Right lung (tissue), 10 donors: ENCODE data around the gene SBK3. TPM values are rescaled to one million over a fixed set of nuclear protein-coding genes. Genes with fewer than 3 reads are reported as not detected.
"Not testable (repeated sequence)": the region's sequence is repeated elsewhere in the genome, so short reads cannot be mapped to it uniquely, and the experiment has no call there.

Source experiments
- DNase-seq, 2 donors: peaks; one replicate each; pipeline ENCODE4 v3.0.0-alpha.2; 2013
- long read RNA-seq, 8 donors: transcript quantifications; one replicate each; lab custom pipeline, GENCODE V29; 2026
- polyA plus RNA-seq, 5 donors: library from polyadenylated mRNA; unstranded; fragments of 120-200 nt; gene quantifications; one replicate each; pipeline versions ENCODE4 v1.2.1 to v1.2.3, GENCODE V29; 2013; ENCODE audit warnings: inconsistent platforms in 1 of 5, low replicate concordance in 1 of 5; ENCODE audit not compliant: insufficient read length in 5 of 5, insufficient read depth in 1 of 5

Gene SBK3, protein sequence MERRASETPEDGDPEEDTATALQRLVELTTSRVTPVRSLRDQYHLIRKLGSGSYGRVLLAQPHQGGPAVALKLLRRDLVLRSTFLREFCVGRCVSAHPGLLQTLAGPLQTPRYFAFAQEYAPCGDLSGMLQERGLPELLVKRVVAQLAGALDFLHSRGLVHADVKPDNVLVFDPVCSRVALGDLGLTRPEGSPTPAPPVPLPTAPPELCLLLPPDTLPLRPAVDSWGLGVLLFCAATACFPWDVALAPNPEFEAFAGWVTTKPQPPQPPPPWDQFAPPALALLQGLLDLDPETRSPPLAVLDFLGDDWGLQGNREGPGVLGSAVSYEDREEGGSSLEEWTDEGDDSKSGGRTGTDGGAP
- polyA plus RNA-seq = 1 to 10 TPM in 1 of 5 donors, under 1 TPM in 4; 0.55 to 1.2 (median 0.73) TPM
- long read RNA-seq, donor 1 = 0 reads
- long read RNA-seq, donor 2 = 0 reads
- long read RNA-seq, donor 3 = 0 reads
- long read RNA-seq, donor 4 = 0 reads
- long read RNA-seq, donor 5 = 0 reads
- long read RNA-seq, donor 6 = 0 reads
- long read RNA-seq, donor 7 = 0 reads
- long read RNA-seq, donor 8 = 0 reads

DNA sequence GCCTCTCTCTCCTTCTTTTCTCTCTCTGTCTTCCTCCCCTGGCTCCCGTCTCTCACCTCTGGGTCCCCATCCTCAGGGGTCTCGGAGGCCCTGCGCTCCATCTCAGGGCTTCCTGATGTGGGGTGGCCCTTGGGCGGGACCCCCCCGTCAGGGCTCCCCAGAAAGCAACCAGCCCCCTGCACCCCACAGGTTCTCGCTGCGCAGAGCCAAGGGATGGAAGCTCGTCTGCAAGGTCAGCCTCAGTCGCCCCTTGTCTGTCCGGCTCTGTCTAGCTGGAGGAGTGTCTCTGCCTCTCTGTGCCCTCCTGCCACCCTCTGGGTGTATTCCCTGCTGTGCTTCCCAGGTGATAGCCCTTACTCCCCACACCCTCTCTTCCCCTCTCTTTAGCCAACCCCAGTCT lies at the start of gene SBK3:
SBK3 (minus strand) TSS at position 101 of the 400 bp plus-strand sequence; CDS start at position 101, 0 bp downstream.
- DNase-seq = no peak

GRCh38 chr19:55593096-55593772 lies 47.9 kb upstream of the SBK3 start:
- no peak for DNase-seq

- no peak for DNase-seq
These were observed 47.2 kb upstream of the SBK3 start for GRCh38 chr19:55592391-55593090.

- DNase-seq = no peak
These were observed 46.2 kb upstream of the SBK3 start for GRCh38 chr19:55591555-55591954.

GRCh38 chr19:55590617-55591016 lies 45.3 kb upstream of the SBK3 start:
- no peak for DNase-seq

DNA sequence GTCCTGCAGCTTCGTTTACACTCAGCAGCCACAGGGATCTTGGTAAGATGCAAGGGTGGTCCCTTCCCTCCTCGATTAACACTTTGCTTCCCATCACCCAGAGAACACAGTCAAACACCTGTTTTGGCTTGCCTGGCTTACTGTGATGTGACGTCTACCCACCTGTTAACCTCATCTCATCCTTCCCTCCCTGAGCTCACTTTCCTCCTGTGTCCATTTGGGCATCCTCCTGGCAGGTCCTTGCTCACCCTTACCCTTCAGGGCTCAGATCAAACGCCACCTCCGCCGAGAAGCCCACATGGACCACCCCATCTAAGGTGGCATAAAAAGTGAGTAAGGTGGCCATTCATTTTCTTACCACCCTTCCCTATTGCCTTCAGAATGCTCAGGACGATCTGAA lies 44.8 kb upstream of the SBK3 start:
- DNase-seq = no peak

DNA sequence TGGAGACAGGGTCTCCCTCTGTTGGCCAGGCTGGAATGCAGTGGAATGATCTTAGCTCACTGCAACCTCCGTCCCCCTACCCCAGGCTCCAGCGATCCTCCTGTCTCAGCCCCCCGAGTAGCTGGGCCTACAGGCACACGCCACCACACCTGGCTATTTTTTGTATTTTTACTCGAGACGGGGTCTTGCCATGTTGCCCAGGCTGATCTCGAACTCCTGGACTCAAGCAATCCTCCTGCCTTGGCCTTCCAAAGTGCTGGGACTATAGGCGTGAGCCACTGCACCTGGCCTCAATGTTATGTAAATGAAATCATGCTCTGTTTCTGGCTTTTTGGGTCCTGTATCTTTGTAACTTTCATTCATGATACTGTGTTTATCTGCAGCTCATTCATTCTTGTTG lies 43.4 kb upstream of the SBK3 start:
- no peak for DNase-seq

- DNase-seq = peak; percentile 89
These were observed 41.8 kb upstream of the SBK3 start for GRCh38 chr19:55586976-55587668.

DNA sequence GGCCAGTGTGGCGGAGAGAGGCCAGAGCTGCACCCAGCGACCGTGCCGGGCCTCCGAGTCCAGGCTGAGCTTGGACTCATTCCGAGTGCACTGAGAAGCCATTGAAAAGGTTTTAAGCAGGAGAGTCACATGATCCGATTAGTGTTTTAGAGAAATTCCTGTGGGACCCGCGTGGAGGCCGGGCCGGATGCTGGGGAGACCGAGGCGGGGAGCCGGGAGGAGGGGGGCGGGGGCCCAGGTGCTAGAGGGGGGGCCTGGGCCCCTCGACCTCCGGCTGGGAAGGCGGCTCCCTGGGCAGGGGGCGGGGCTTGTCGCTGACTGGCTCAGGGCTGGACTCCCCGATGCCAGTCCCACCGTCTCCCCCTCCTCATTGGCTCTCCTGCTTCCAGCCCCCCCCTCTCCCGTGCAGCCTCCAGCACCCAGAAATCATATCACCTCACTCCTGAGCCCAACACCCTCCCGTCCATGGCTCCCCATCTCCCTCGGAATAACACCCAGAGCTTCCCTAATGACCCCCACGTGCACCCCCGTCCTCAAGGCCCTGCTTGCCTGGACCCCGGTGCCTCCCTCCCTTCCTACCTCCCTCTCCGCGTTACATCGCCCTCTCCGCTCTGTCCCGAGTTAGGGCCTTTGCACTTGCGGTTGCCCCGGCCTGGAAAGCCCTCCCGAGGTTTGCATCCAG lies 40.5 kb upstream of the SBK3 start:
- peak; percentile 73 to 80 for DNase-seq

GRCh38 chr19:55584871-55585270 lies 39.5 kb upstream of the SBK3 start:
- no peak for DNase-seq

GRCh38 chr19:55583897-55584296 lies 38.6 kb upstream of the SBK3 start:
- not testable (repeated sequence) for DNase-seq

DNA sequence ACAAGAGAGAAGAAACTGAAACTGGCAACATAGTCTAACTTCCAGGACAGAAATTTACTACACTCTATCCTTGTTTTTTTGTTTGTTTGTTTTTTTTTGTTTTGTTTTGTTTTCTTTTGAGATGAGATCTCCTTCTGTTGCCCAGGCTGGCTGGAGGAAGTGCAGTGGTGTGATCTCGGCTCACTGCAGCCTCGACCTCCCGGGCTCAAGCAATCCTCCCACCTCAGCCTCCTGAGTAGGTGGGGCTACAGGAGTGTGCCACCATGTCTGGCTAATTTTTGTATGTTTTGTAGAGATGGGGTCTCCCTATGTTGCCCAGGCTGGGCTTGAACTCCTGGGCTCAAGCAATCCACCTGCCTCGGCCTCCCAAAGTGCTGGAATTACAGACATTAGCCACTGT lies 36.9 kb upstream of the SBK3 start:
- DNase-seq = not testable (repeated sequence)

DNA sequence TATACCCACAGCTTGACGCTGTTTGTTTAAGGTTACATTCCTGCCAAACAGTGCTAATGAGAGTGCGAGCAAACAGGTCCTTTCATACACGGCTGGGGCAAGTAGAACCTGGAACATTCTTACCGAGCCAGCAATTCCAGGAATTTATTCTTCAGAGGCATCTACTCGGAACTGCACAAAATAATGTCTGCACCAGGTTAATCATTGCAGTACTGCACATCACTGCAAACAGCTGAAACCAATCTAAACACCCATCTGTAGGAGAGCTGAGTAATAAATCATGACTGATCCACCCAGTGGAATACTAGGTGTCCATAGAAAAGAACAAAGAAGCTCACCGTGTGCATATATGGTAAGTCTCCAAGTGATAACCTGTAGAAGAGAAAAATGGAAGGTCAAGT lies 36.5 kb upstream of the SBK3 start:
- no peak for DNase-seq

GRCh38 chr19:55581145-55581822 lies 35.9 kb upstream of the SBK3 start:
- no peak for DNase-seq

GRCh38 chr19:55580628-55581144 lies 35.3 kb upstream of the SBK3 start, which contains the start of gene ZNF579:
TSS of gene ZNF579 (minus strand) at chr19:55580848. CDS start at chr19:55579639, 1,209 bp downstream.
- DNase-seq = peak; percentile 80 to 84

GRCh38 chr19:55579766-55580621 lies 34.7 kb upstream of the SBK3 start:
- no peak for DNase-seq

- DNase-seq = no peak
These were observed 33.7 kb upstream of the SBK3 start for GRCh38 chr19:55578761-55579747.
